A549 (cell line): ENCODE results near the gene KRT17. TPM values are rescaled to one million over a fixed set of nuclear protein-coding genes. Genes with fewer than 3 reads are reported as not detected.

Experiments used
- ATAC-seq, 2 experiments: fragments of 200-7000 bp in 1 of 2; fragments of >200 bp in 1 of 2; cut with Nextera tagmentation in 1 of 2; cut with Tn5 transposase in 1 of 2; 3 replicates each; pipeline versions ENCODE4 v1.8.0 to v1.9.1; 2018 to 2020; ENCODE audit warnings: mild to moderate bottlenecking in 1 of 2, moderate library complexity in 1 of 2
- CTCF ChIA-PET: fragments of 300-600 bp; sonication (Branson Sonifier 250); formaldehyde crosslinking; extraction: SDS; loops from one replicate; lab custom pipeline; 2021; ENCODE audit warnings: antibody characterized with exemption, inconsistent platforms; lab: Yijun Ruan, JAX
- POLR2A ChIA-PET: fragments of 350-600 bp; formaldehyde crosslinking; extraction: SDS; loops from one replicate; lab custom pipeline; 2021; ENCODE audit warnings: antibody characterized with exemption, inconsistent platforms; lab: Yijun Ruan, JAX
- DNase-seq, 2 experiments: peaks; one replicate each; pipeline versions ENCODE4 v3.0.0 to v3.0.0-alpha.2; 2011 to 2016; ENCODE audit warnings: low read depth in 1 of 2, low spot score in 1 of 2
- FAIRE-seq: peaks from 2 replicates; lab custom pipeline; 2011; peaks lifted over from hg19 to GRCh38; lab: Jason Lieb, UNC
- H3K27ac ChIP-seq, 2 experiments: fragments of >200 bp; sonication (Bioruptor Twin); formaldehyde crosslinking; 3 replicates each; pipeline ENCODE4 v1.5.1; 2016 to 2017
- H3K4me1 ChIP-seq: fragments of >200 bp; sonication (Bioruptor Twin); formaldehyde crosslinking; 3 replicates; pipeline ENCODE4 v1.6.1; 2016
- H3K4me2 ChIP-seq: fragments of >200 bp; sonication (Bioruptor Twin); formaldehyde crosslinking; 3 replicates; pipeline ENCODE4 v1.6.1; 2016
- H3K4me3 ChIP-seq: fragments of >200 bp; sonication (Bioruptor Twin); formaldehyde crosslinking; 3 replicates; pipeline ENCODE4 v1.5.1; 2016
- H3K9me3 ChIP-seq: fragments of >200 bp; sonication (Bioruptor Twin); formaldehyde crosslinking; 3 replicates; pipeline ENCODE4 v1.6.1; 2016
- BHLHE40 ChIP-seq: IDR thresholded peaks from 2 replicates; pipeline ENCODE4 v1.6.1; 2012; ENCODE audit warnings: low read depth, low read length, inconsistent platforms
- CBX2 ChIP-seq: fragments of 200-600 bp; sonication (generic); IDR thresholded peaks from 2 replicates; pipeline ENCODE4 v1.6.1; 2016; ENCODE audit warnings: low read depth, mild to moderate bottlenecking, borderline replicate concordance
- CBX8 ChIP-seq: fragments of 200-600 bp; sonication (generic); IDR thresholded peaks from 2 replicates; pipeline ENCODE4 v1.6.1; 2016
- CHD4 ChIP-seq: fragments of 200-600 bp; sonication (generic); IDR thresholded peaks from 2 replicates; pipeline ENCODE4 v1.6.1; 2016; ENCODE audit warnings: antibody characterized with exemption, mild to moderate bottlenecking, borderline replicate concordance
- EHMT2 ChIP-seq: fragments of 200-600 bp; sonication (generic); IDR thresholded peaks from 2 replicates; pipeline ENCODE4 v1.6.1; 2016; ENCODE audit warnings: antibody characterized with exemption, low read depth, mild to moderate bottlenecking, moderate library complexity
- HDAC2 ChIP-seq: fragments of 200-600 bp; sonication (generic); IDR thresholded peaks from 2 replicates; pipeline ENCODE4 v1.6.1; 2016
- HOXB13 ChIP-seq: fragments of 250-450 bp; sonication (Bioruptor Pico); IDR thresholded peaks from 2 replicates; pipeline ENCODE4 v1.5.0; 2020; ENCODE audit warnings: low read depth, mild to moderate bottlenecking, moderate library complexity
- JUNB ChIP-seq: fragments of >200 bp; sonication (Bioruptor Twin); formaldehyde crosslinking; IDR thresholded peaks from 2 replicates; pipeline ENCODE4 v1.6.1; 2016
- KDM1A ChIP-seq: fragments of 200-600 bp; sonication (generic); IDR thresholded peaks from 2 replicates; pipeline ENCODE4 v1.6.1; 2016; ENCODE audit warnings: low read depth, mild to moderate bottlenecking
- NPAS2 ChIP-seq: fragments of 250-450 bp; sonication (Bioruptor Pico); IDR thresholded peaks from 2 replicates; pipeline ENCODE4 v1.8.0; 2022; ENCODE audit warnings: mild to moderate bottlenecking, moderate library complexity, borderline replicate concordance
- PHF8 ChIP-seq: fragments of 200-600 bp; sonication (generic); IDR thresholded peaks from 2 replicates; pipeline ENCODE4 v1.6.1; 2016; ENCODE audit warnings: low read depth, mild to moderate bottlenecking, antibody characterized with exemption, moderate library complexity, borderline replicate concordance
- RAD21 ChIP-seq, 2 experiments: fragments of >200 bp in 1 of 2; sonication (Bioruptor Twin) in 1 of 2; formaldehyde crosslinking in 1 of 2; IDR thresholded peaks in 1 of 2; conservative IDR thresholded peaks in 1 of 2; 2 replicates in 1 of 2; 3 replicates in 1 of 2; pipeline ENCODE4 v1.6.1; 2012 to 2018; ENCODE audit warnings: inconsistent platforms in 1 of 2
- RNF2 ChIP-seq: fragments of 200-600 bp; sonication (generic); IDR thresholded peaks from 2 replicates; pipeline ENCODE4 v1.6.1; 2016; ENCODE audit warnings: low read depth, mild to moderate bottlenecking, antibody characterized with exemption, moderate library complexity, borderline replicate concordance
- ZC3H11A ChIP-seq: fragments of 450-650 bp; IDR thresholded peaks from 2 replicates; pipeline ENCODE4 v1.6.1; 2014; ENCODE audit warnings: antibody characterized with exemption, mild to moderate bottlenecking
- ZNF302 ChIP-seq: fragments of 250-450 bp; sonication (Bioruptor Pico); IDR thresholded peaks from 2 replicates; pipeline ENCODE4 v1.9.0; 2021; ENCODE audit warnings: inconsistent platforms, mild to moderate bottlenecking, moderate library complexity
- ZSCAN20 ChIP-seq: fragments of 250-450 bp; sonication (Bioruptor Pico); IDR thresholded peaks from 2 replicates; pipeline ENCODE4 v1.8.0; 2022; ENCODE audit warnings: mild to moderate bottlenecking, moderate library complexity
- WGBS: methylation state at CpG from one replicate; pipeline ENCODE4 v1.1.6; 2017; ENCODE audit errors: missing lambda C conversion rate; 5-methylcytosine and 5-hydroxymethylcytosine counted together
- polyA plus RNA-seq, 4 experiments: library from polyadenylated mRNA; depleted of rRNA in 3 of 4; stranded (reverse); fragments of >200 nt; fragmentation: RNase III in 1 of 4; extraction: RNeasy Plus Mini Kit Qiagen cat#74134 plus additional on column Dnase treatment in 1 of 4; gene quantifications; 2 replicates in 3 of 4; 3 replicates in 1 of 4; pipeline ENCODE4 v1.2.3, GENCODE V29; 2011 to 2017
- TF ChIP-seq, protein P1 (sequence below): fragments of >200 bp; sonication (Bioruptor Twin); formaldehyde crosslinking; IDR thresholded peaks from 3 replicates; pipeline ENCODE4 v1.5.1; 2016
- TF ChIP-seq, protein P2 (sequence below): fragments of >200 bp; sonication (Bioruptor Twin); formaldehyde crosslinking; IDR thresholded peaks from 2 replicates; pipeline ENCODE4 v1.6.1; 2016
- TF ChIP-seq, protein P3 (sequence below): IDR thresholded peaks from 2 replicates; pipeline ENCODE4 v1.6.1; 2012; ENCODE audit warnings: low read depth, borderline replicate concordance
- TF ChIP-seq, protein P4 (sequence below): fragments of 250-450 bp; sonication (Bioruptor Pico); IDR thresholded peaks from 2 replicates; pipeline ENCODE4 v1.5.0; 2021; ENCODE audit warnings: mild to moderate bottlenecking, moderate library complexity, borderline replicate concordance

Gene KRT17
- polyA plus RNA-seq, 2 of the 4 experiments (the other 2 are of a cell fraction) = 0.43 to 1.2 TPM

GRCh38 chr17:41639492-41640473 is 15.4 kb upstream of the KRT17 start (continued):
- TF ChIP-seq, protein P1, sequence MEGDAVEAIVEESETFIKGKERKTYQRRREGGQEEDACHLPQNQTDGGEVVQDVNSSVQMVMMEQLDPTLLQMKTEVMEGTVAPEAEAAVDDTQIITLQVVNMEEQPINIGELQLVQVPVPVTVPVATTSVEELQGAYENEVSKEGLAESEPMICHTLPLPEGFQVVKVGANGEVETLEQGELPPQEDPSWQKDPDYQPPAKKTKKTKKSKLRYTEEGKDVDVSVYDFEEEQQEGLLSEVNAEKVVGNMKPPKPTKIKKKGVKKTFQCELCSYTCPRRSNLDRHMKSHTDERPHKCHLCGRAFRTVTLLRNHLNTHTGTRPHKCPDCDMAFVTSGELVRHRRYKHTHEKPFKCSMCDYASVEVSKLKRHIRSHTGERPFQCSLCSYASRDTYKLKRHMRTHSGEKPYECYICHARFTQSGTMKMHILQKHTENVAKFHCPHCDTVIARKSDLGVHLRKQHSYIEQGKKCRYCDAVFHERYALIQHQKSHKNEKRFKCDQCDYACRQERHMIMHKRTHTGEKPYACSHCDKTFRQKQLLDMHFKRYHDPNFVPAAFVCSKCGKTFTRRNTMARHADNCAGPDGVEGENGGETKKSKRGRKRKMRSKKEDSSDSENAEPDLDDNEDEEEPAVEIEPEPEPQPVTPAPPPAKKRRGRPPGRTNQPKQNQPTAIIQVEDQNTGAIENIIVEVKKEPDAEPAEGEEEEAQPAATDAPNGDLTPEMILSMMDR = no peak
- TF ChIP-seq RNF2 = no peak

DNA sequence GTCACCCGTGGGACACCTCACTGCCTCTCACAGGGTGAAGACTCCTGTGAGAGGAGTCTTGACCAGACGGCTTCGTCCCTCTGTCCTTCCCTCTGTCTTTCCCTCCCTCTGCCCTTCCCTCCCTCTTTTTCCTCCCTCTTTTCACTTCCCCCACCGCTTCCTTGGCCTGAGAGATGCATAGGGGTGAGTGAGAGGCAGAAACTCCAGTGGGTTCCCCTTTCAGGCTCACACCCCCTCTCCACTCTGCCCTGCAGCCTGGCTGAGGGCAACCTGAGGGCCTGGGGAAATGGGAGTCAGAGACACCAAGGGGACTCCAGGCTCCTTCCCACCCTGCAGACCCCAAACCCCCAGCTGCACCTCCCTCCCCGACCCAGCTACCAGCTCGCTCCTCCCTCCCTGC is 14.6 kb upstream of the KRT17 start:
- H3K27ac ChIP-seq = no peak overlapping the region
- H3K4me1 ChIP-seq = no peaks in the 10 kb centered on the region
- ChIA-PET POLR2A (no interaction called here), CTCF (interaction anchor here (1.1 to 18.4 kb wide), 4 partner anchors 9 to 90 kb away, joined by 5 to 678 read pairs (median 14); no protein-coding TSS in a partner anchor)
- TF ChIP-seq KDM1A = no peak
- no peak for DNase-seq
- no peak for ATAC-seq
- H3K4me2 ChIP-seq = no peak overlapping the region
- H3K9me3 ChIP-seq = no peaks in the 10 kb centered on the region
- H3K4me3 ChIP-seq = no peak overlapping the region
- FAIRE-seq = no peak
- 81% methylated on average over 6 of the region's 6 CpGs for WGBS

- ChIA-PET POLR2A (no interaction called here), CTCF (interaction anchor here (1.2 to 4.5 kb wide), 3 partner anchors 8 to 89 kb away, joined by 5 to 37 read pairs (median 20); no protein-coding TSS in a partner anchor)
- H3K9me3 ChIP-seq = no peaks in the 10 kb centered on the region
- H3K27ac ChIP-seq = no peak overlapping the region
- H3K4me1 ChIP-seq = no peaks in the 10 kb centered on the region
- ATAC-seq = no peak
- no peak overlapping the region for H3K4me2 ChIP-seq
- H3K4me3 ChIP-seq = no peak overlapping the region
- TF ChIP-seq CHD4 (no peak), ZC3H11A (no peak), PHF8 (no peak), HOXB13 (CRISPR knock-in tag) (no peak), RAD21 (conservative IDR thresholded peaks at IDR 0.05 in 1 of 2, IDR thresholded peaks at IDR 0.05 in 1 of 2) (no peak), JUNB (no peak), CBX2 (no peak), BHLHE40 (no peak)
- TF ChIP-seq, protein P1 = no peak
- DNase-seq = no peak
- 75% methylated on average over 5 of the region's 5 CpGs for WGBS
- no peak for FAIRE-seq
Observed at GRCh38 chr17:41638194-41638593, 13.8 kb upstream of the KRT17 start.

DNA sequence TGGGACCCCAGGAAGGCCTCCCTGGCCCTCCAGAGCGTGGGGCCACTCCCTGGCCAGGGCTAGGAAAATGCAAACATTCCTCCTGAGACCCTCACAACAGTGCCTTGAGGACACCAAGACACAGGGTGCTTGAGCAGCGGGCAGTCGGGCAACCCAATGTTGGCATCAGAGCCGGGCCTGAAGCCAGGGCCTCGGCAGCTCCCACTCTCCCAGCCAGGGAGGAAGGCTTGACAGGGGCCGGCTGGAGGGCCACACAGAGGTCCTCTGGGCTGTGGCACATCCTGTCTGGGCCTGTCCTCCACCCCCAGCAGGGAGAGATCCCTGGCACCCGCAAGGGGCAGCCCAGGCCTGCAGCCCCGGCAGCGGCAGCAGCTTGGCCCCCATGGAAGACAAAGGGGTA is 12.3 kb upstream of the KRT17 start:
- POLR2A ChIA-PET = no interaction called here
- FAIRE-seq = no peak
- CTCF ChIA-PET = interaction anchor here (1.1 to 4.5 kb wide), 8 partner anchors 11 to 780 kb away, joined by 3 to 37 read pairs (median 8); no protein-coding TSS in a partner anchor

More for the DNA sequence above, 12.3 kb upstream of the KRT17 start:
- no peaks in the 10 kb centered on the region for H3K4me1 ChIP-seq
- DNase-seq (no peak), ATAC-seq (no peak; a peak in 1 of 6 replicates)
- H3K4me2 ChIP-seq = no peak overlapping the region
- WGBS = 83% methylated on average over 8 of the region's 9 CpGs
- TF ChIP-seq, protein P2, sequence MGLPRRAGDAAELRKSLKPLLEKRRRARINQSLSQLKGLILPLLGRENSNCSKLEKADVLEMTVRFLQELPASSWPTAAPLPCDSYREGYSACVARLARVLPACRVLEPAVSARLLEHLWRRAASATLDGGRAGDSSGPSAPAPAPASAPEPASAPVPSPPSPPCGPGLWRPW = no peak
- TF ChIP-seq KDM1A (no peak), CBX8 (no peak), CBX2 (no peak), ZSCAN20 (CRISPR knock-in tag) (no peak), NPAS2 (CRISPR knock-in tag) (no peak), ZNF302 (no peak), HDAC2 (no peak), EHMT2 (no peak)
- TF ChIP-seq, protein P3, sequence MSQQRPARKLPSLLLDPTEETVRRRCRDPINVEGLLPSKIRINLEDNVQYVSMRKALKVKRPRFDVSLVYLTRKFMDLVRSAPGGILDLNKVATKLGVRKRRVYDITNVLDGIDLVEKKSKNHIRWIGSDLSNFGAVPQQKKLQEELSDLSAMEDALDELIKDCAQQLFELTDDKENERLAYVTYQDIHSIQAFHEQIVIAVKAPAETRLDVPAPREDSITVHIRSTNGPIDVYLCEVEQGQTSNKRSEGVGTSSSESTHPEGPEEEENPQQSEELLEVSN = no peak
- TF ChIP-seq, protein P4, sequence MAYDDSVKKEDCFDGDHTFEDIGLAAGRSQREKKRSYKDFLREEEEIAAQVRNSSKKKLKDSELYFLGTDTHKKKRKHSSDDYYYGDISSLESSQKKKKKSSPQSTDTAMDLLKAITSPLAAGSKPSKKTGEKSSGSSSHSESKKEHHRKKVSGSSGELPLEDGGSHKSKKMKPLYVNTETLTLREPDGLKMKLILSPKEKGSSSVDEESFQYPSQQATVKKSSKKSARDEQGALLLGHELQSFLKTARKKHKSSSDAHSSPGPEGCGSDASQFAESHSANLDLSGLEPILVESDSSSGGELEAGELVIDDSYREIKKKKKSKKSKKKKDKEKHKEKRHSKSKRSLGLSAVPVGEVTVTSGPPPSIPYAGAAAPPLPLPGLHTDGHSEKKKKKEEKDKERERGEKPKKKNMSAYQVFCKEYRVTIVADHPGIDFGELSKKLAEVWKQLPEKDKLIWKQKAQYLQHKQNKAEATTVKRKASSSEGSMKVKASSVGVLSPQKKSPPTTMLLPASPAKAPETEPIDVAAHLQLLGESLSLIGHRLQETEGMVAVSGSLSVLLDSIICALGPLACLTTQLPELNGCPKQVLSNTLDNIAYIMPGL (CRISPR knock-in tag) = no peak
- H3K27ac ChIP-seq = no peak overlapping the region
- no peaks in the 10 kb centered on the region for H3K9me3 ChIP-seq
- H3K4me3 ChIP-seq = no peak overlapping the region
